B cell (primary cell): ENCODE results near the gene PRR14L. TPM values are rescaled to one million over a fixed set of nuclear protein-coding genes. Genes with fewer than 3 reads are reported as not detected.

ENCODE experiments used
- ATAC-seq: fragments of 200-7000 bp; cut with Tn5 transposase; one replicate; pipeline ENCODE4 v1.10.0; 2021; ENCODE audit warnings: low read depth, mild to moderate bottlenecking, moderate number of reproducible peaks, moderate library complexity
- CTCF ChIA-PET: fragments of 350-600 bp; sonication (Branson Sonifier 250); formaldehyde crosslinking; loops from one replicate; lab custom pipeline; 2021; ENCODE audit warnings: antibody characterized with exemption, inconsistent platforms; lab: Charles Lee
- POLR2A ChIA-PET: fragments of 350-600 bp; sonication (Branson Sonifier 250); formaldehyde crosslinking; loops from one replicate; lab custom pipeline; 2021; ENCODE audit warnings: antibody characterized with exemption; lab: Charles Lee
- DNase-seq: peaks from one replicate; pipeline ENCODE4 v3.0.0; 2013
- H2AFZ ChIP-seq: 2 replicates; pipeline ENCODE4 v1.6.1; 2012; ENCODE audit warnings: mild to moderate bottlenecking, low read depth, low read length; ENCODE audit not compliant: insufficient read depth, poor library complexity, severe bottlenecking
- H3K27ac ChIP-seq, 2 donors: 1 replicate in 1 of 2; 2 replicates in 1 of 2; pipeline ENCODE4 v1.5.1; 2012 to 2013; ENCODE audit warnings: low read length in 2 of 2, mild to moderate bottlenecking in 2 of 2, moderate library complexity in 1 of 2
- H3K27me3 ChIP-seq, 4 experiments: fragments of 200-600 bp in 1 of 4; sonication (generic) in 1 of 4; replicated peaks in 1 of 4; 1 replicate in 2 of 4; 2 replicates in 2 of 4; pipeline versions ENCODE4 v1.6.1 to v1.7.0; 2013 to 2016; ENCODE audit warnings: low read length in 3 of 4, mild to moderate bottlenecking in 2 of 4, mixed read lengths in 1 of 4, moderate library complexity in 1 of 4; ENCODE audit not compliant: insufficient read depth in 4 of 4, control insufficient read depth in 3 of 4; ENCODE audit errors: control extremely low read depth in 1 of 4
- H3K36me3 ChIP-seq, 2 experiments: replicated peaks in 1 of 2; 1 replicate in 1 of 2; 2 replicates in 1 of 2; pipeline versions ENCODE4 v1.6.1 to v1.7.1; 2013; ENCODE audit warnings: low read length in 1 of 2; ENCODE audit not compliant: insufficient read depth in 2 of 2, control insufficient read depth in 1 of 2; ENCODE audit errors: control extremely low read depth in 1 of 2, extremely low read depth in 1 of 2
- H3K4me1 ChIP-seq, 2 donors: fragments of 200-600 bp in 1 of 2; sonication (generic) in 1 of 2; 1 replicate in 1 of 2; 2 replicates in 1 of 2; pipeline versions ENCODE4 v1.5.1 to v1.6.1; 2013 to 2017; ENCODE audit warnings: low read length in 2 of 2; ENCODE audit not compliant: control insufficient read depth in 2 of 2, insufficient read depth in 2 of 2
- H3K4me2 ChIP-seq: replicated peaks from 2 replicates; pipeline ENCODE3; 2012; ENCODE audit warnings: mild to moderate bottlenecking, low read depth, low read length; ENCODE audit not compliant: poor library complexity, severe bottlenecking
- H3K4me3 ChIP-seq, 5 experiments: fragments of 200-600 bp in 1 of 5; sonication (generic) in 1 of 5; 1 replicate in 3 of 5; 2 replicates in 2 of 5; pipeline versions ENCODE4 v1.5.1 to v1.7.0; 2011 to 2016; ENCODE audit warnings: low read length in 4 of 5, mild to moderate bottlenecking in 4 of 5, low read depth in 2 of 5, control low read depth in 1 of 5, moderate library complexity in 1 of 5; ENCODE audit not compliant: insufficient read depth in 1 of 5; ENCODE audit errors: control extremely low read depth in 1 of 5, extremely low read depth in 1 of 5
- H3K79me2 ChIP-seq: fragments of 200-600 bp; sonication (generic); one replicate; pipeline ENCODE4 v1.6.0; 2016; ENCODE audit warnings: low read length; ENCODE audit not compliant: control insufficient read depth, insufficient read depth
- H3K9ac ChIP-seq: fragments of 200-600 bp; sonication (generic); 2 replicates; pipeline ENCODE4 v1.6.1; 2017; ENCODE audit warnings: mild to moderate bottlenecking, low read length, moderate library complexity
- H3K9me3 ChIP-seq, 3 donors: one replicate each; pipeline versions ENCODE4 v1.6.1 to v1.7.1; 2013; ENCODE audit warnings: low read length in 2 of 3; ENCODE audit not compliant: control insufficient read depth in 2 of 3, insufficient read depth in 1 of 3; ENCODE audit errors: control extremely low read depth in 1 of 3
- H4K20me1 ChIP-seq: 2 replicates; pipeline ENCODE4 v1.6.0; 2012; ENCODE audit warnings: mild to moderate bottlenecking, low read length; ENCODE audit not compliant: insufficient read depth, control insufficient read depth, poor library complexity, severe bottlenecking
- H3K27ac Mint-ChIP-seq: one replicate; pipeline ENCODE4 v1.8.0; 2021; ENCODE audit warnings: mixed read lengths
- H3K27me3 Mint-ChIP-seq: one replicate; pipeline ENCODE4 v1.8.0; 2021; ENCODE audit warnings: mixed read lengths
- H3K4me1 Mint-ChIP-seq: one replicate; pipeline ENCODE4 v1.8.0; 2021; ENCODE audit warnings: mixed read lengths
- H3K4me3 Mint-ChIP-seq: one replicate; pipeline ENCODE4 v1.8.0; 2021; ENCODE audit warnings: mixed read lengths
- H3K9me3 Mint-ChIP-seq: one replicate; pipeline ENCODE4 v1.8.0; 2022; ENCODE audit warnings: mixed read lengths; ENCODE audit not compliant: insufficient read depth
- CTCF ChIP-seq: fragments of 200-600 bp; IDR thresholded peaks from one replicate; pipeline ENCODE4 v1.8.0; 2022; ENCODE audit warnings: antibody characterized with exemption, mild to moderate bottlenecking
- EZH2 ChIP-seq: IDR thresholded peaks from 2 replicates; pipeline ENCODE4 v1.6.1; 2012; ENCODE audit warnings: borderline replicate concordance, low read depth, mild to moderate bottlenecking, moderate library complexity, low read length; ENCODE audit not compliant: insufficient read depth, poor library complexity, severe bottlenecking
- WGBS: methylation state at CpG from one replicate; pipeline ENCODE4 v1.1.5; 2013; ENCODE audit warnings: missing lambda C conversion rate; ENCODE audit not compliant: insufficient coverage; 5-methylcytosine and 5-hydroxymethylcytosine counted together
- intact Hi-C: fragments of 100-400 bp; cut with micrococcal nuclease; formaldehyde crosslinking; loops from one replicate; pipeline ENCODE4 v1.10.0; 2022
- polyA plus RNA-seq: library from polyadenylated mRNA; depleted of rRNA; stranded (reverse); fragments of >200 nt; gene quantifications from 2 replicates; pipeline ENCODE4 v1.2.3, GENCODE V29; 2012
- total RNA-seq, 2 donors: library from RNA; stranded (reverse); fragments of 120-200 nt in 1 of 2; gene quantifications; 1 replicate in 1 of 2; 2 replicates in 1 of 2; pipeline versions ENCODE4 v1.2.3 to v1.2.4, GENCODE V29; 2013 to 2022

The PRR14L gene
- total and polyA plus RNA-seq, 2 donors (not counting 1 experiment from before 2014, with no cell fraction given) = 8.5 to 69.6 TPM

- CTCF ChIA-PET = interaction anchor here (0.8 to 1.6 kb wide), 2 partner anchors 11 to 30 kb away, joined by 3 to 5 read pairs; partner anchors contain the start of gene PISD
- TF ChIP-seq EZH2 = no peak
- TF ChIP-seq CTCF = no peak
- Histone ChIP-seq H3K4me2 (no peak overlapping the region), H3K4me1 (no peaks in the 10 kb centered on the region), H3K36me3 (peaks cover 25 to 62% of the 10 kb centered on the region in 2 experiments), H4K20me1 (no peaks in the 10 kb centered on the region), H3K4me3 (no peak overlapping the region), H3K79me2 (no peaks in the 10 kb centered on the region), H3K27ac (no peak overlapping the region), H3K9me3 (no peaks in the 10 kb centered on the region), H3K9ac (no peak overlapping the region), H3K27me3 (no peaks in the 10 kb centered on the region), H2AFZ (no peak overlapping the region)
- no peaks in the 10 kb centered on the region for H3K27me3 Mint-ChIP-seq
- intact Hi-C loops = no loop called here
- no peaks in the 10 kb centered on the region for H3K9me3 Mint-ChIP-seq
- DNase-seq (no peak), ATAC-seq (no peak)
- no CpG with 5 or more reads among the region's 1 CpG for WGBS
- H3K4me1 Mint-ChIP-seq = no peaks in the 10 kb centered on the region
- H3K27ac Mint-ChIP-seq = no peak overlapping the region
- H3K4me3 Mint-ChIP-seq = no peak overlapping the region
- POLR2A ChIA-PET = no interaction called here
Observed at GRCh38 chr22:31692186-31692886, 57.6 kb downstream of the PRR14L start.

GRCh38 chr22:31691408-31691807, 58.5 kb downstream of the PRR14L start:
- ATAC-seq = no peak
- no peak for DNase-seq
- Histone ChIP-seq H3K79me2 (no peaks in the 10 kb centered on the region), H3K27ac (no peak overlapping the region), H4K20me1 (no peaks in the 10 kb centered on the region), H3K27me3 (no peaks in the 10 kb centered on the region), H3K4me2 (no peak overlapping the region), H3K4me1 (no peaks in the 10 kb centered on the region), H3K9ac (no peak overlapping the region), H3K9me3 (no peaks in the 10 kb centered on the region), H3K4me3 (no peak overlapping the region), H2AFZ (no peak overlapping the region), H3K36me3 (peaks cover 24 to 61% of the 10 kb centered on the region in 2 experiments)
- intact Hi-C loops = no loop called here
- 100% methylated on average over 1 of the region's 3 CpGs for WGBS
- Mint-ChIP-seq H3K9me3 (no peaks in the 10 kb centered on the region), H3K4me1 (no peaks in the 10 kb centered on the region), H3K4me3 (no peak overlapping the region), H3K27me3 (no peaks in the 10 kb centered on the region), H3K27ac (no peak overlapping the region)
- ChIA-PET POLR2A (no interaction called here), CTCF (no interaction called here)
- TF ChIP-seq CTCF = no peak
- TF ChIP-seq EZH2 = no peak
